HG03039 (cell line): ENCODE results near the gene ADIPOR2.
"Not testable (repeated sequence)": the region's sequence is repeated elsewhere in the genome, so short reads cannot be mapped to it uniquely, and the experiment has no call there.

Experiments used
- ATAC-seq: cut with Tn5 transposase; IDR thresholded peaks from one replicate; pipeline ENCODE4 v1.9.1; 2021; ENCODE audit warnings: mild to moderate bottlenecking, moderate library complexity; ENCODE audit not compliant: unreplicated experiment

ADIPOR2 gene

GRCh38 chr12:1810201-1810930, 119.5 kb downstream of the ADIPOR2 start:
- ATAC-seq: no peak

- ATAC-seq: no peak
Measured at GRCh38 chr12:1810931-1811280, 120.0 kb downstream of the ADIPOR2 start.

GRCh38 chr12:1811281-1811947, 120.5 kb downstream of the ADIPOR2 start:
- no peak for ATAC-seq

GRCh38 chr12:1811948-1812291, 121.0 kb downstream of the ADIPOR2 start:
- no peak for ATAC-seq

GRCh38 chr12:1812650-1813302, 121.9 kb downstream of the ADIPOR2 start:
- ATAC-seq: no peak

GRCh38 chr12:1814266-1814665, 123.4 kb downstream of the ADIPOR2 start:
- ATAC-seq: no peak

GRCh38 chr12:1815108-1815507, 124.2 kb downstream of the ADIPOR2 start:
- ATAC-seq: no peak

- ATAC-seq: no peak
Measured at GRCh38 chr12:1815814-1816729, 125.2 kb downstream of the ADIPOR2 start.

GRCh38 chr12:1816730-1817348, 126.0 kb downstream of the ADIPOR2 start:
- ATAC-seq: no peak

- ATAC-seq: not testable (repeated sequence)
Measured at GRCh38 chr12:1817928-1818327, 127.1 kb downstream of the ADIPOR2 start.

GRCh38 chr12:1819050-1819449, 128.2 kb downstream of the ADIPOR2 start:
- ATAC-seq: no peak

- ATAC-seq: no peak
Measured at GRCh38 chr12:1819571-1819970, 128.7 kb downstream of the ADIPOR2 start.

- ATAC-seq: no peak
Measured at GRCh38 chr12:1820191-1820895, 129.5 kb downstream of the ADIPOR2 start, which contains the start of gene LRTM2. Gene LRTM2, plus strand, starts transcription at chr12:1820565. Its CDS starts 7,584 bp downstream, at chr12:1828149.

- ATAC-seq: no peak
Measured at GRCh38 chr12:1820896-1821291, 130.0 kb downstream of the ADIPOR2 start.

GRCh38 chr12:1821805-1822204, 130.9 kb downstream of the ADIPOR2 start:
- no peak for ATAC-seq

GRCh38 chr12:1822699-1823098, 131.8 kb downstream of the ADIPOR2 start:
- ATAC-seq: no peak

GRCh38 chr12:1823237-1823636, 132.4 kb downstream of the ADIPOR2 start:
- no peak for ATAC-seq

GRCh38 chr12:1825382-1826102, 134.7 kb downstream of the ADIPOR2 start:
- no peak for ATAC-seq

- no peak for ATAC-seq
Measured at GRCh38 chr12:1826401-1826800, 135.5 kb downstream of the ADIPOR2 start.
